GM19099 (cell line): Measurements from ENCODE around the gene SEMA6B.

ENCODE experiments used
- POLR2A ChIP-seq: IDR thresholded peaks from 3 replicates; pipeline ENCODE4 v1.6.1; 2011; ENCODE audit warnings: low read depth; ENCODE audit not compliant: insufficient read length; ENCODE audit errors: extremely low read depth

Gene SEMA6B

GRCh38 chr19:4593409-4593851 lies 33.9 kb upstream of the SEMA6B start:
- no peak for TF ChIP-seq POLR2A

- TF ChIP-seq POLR2A: no peak
Measured at GRCh38 chr19:4592445-4592844, 33.0 kb upstream of the SEMA6B start.

- TF ChIP-seq POLR2A: no peak
Measured at GRCh38 chr19:4591320-4591719, 31.8 kb upstream of the SEMA6B start.

- no peak for TF ChIP-seq POLR2A
Measured at GRCh38 chr19:4590559-4590958, 31.1 kb upstream of the SEMA6B start.

GRCh38 chr19:4589579-4590410 lies 30.3 kb upstream of the SEMA6B start:
- TF ChIP-seq POLR2A: no peak

GRCh38 chr19:4588291-4588761 lies 28.8 kb upstream of the SEMA6B start:
- no peak for TF ChIP-seq POLR2A

GRCh38 chr19:4587527-4587926 lies 28.0 kb upstream of the SEMA6B start:
- no peak for TF ChIP-seq POLR2A

- TF ChIP-seq POLR2A: no peak
Measured at GRCh38 chr19:4586691-4587090, 27.2 kb upstream of the SEMA6B start.

- TF ChIP-seq POLR2A: no peak
Measured at GRCh38 chr19:4586245-4586644, 26.8 kb upstream of the SEMA6B start.

- TF ChIP-seq POLR2A: no peak
Measured at GRCh38 chr19:4585556-4585955, 26.1 kb upstream of the SEMA6B start.

GRCh38 chr19:4584670-4585460 lies 25.4 kb upstream of the SEMA6B start:
- no peak for TF ChIP-seq POLR2A

- TF ChIP-seq POLR2A: no peak
Measured at GRCh38 chr19:4583961-4584669, 24.6 kb upstream of the SEMA6B start.

GRCh38 chr19:4582980-4583842 lies 23.7 kb upstream of the SEMA6B start:
- TF ChIP-seq POLR2A: no peak

GRCh38 chr19:4581666-4582553 lies 22.4 kb upstream of the SEMA6B start:
- no peak for TF ChIP-seq POLR2A
